Suppressor macrophage (primary cell): ENCODE data around the gene TRAM2.
A peak's percentile ranks its signal among the peaks of the same experiment; 100 is the strongest.

ENCODE experiments used
- DNase-seq, 4 experiments: peaks; one replicate each; pipeline ENCODE4 v3.0.0-alpha.2; 2020 to 2022

Gene TRAM2

GRCh38 chr6:52529311-52529710 lies 47.5 kb downstream of the TRAM2 start:
- no peak for DNase-seq

DNA sequence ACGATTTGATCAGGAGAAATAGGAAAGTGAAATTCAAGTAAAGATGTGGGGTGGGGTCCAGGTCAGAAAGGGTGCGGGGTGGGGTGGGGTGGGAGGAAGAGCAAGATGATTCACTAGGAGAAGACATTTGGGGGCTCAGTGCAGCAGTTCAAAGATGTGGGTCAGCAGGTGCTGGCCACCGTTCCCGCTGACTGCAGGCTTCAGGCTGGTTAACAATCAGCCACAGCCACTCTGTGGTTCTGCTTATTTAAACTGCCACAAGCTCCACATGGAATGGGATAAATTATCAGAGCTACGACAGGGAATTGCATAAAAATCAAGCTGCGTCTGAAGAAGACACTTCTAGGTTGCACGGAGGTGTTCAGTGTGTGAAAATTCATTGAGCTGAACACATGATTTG lies 49.4 kb downstream of the TRAM2 start:
- no peak for DNase-seq

DNA sequence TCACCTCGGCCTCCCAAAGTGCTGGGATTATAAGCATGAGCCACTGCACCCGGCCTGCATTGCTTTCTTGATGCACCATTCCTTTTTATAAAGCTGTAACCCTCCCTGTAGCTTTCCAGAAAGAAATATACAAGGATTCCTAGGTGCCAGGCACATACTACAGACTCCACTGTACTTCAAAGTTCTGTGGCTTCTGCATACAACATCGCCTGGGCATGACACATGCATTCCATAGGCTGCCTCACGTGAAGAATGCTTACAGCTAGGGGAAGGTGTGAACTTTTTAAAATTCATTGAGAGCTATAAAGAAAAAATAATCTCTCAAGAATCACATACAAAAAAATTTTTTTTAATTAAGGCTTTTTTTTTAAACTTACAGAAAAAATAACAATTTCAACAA lies 50.2 kb downstream of the TRAM2 start:
- DNase-seq = no peak

DNA sequence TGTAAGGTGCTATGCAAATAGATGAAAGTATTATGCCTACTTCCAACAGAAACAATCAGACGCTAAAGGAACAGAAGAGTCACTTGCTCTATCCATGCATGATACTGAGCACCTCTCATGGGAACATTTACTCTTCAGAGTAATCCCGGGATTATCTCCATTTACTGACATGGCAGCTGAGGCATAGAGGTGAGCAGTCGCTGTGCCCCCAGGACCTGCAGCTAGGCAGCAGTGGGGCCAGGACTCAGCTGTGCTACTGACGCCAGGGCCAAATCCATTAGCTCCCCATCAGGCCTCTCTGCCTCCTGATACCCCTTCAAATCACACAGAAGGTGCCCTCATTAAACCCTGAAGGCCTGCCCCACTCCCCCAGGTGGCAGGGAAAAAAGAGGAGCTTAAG lies 51.9 kb downstream of the TRAM2 start:
- DNase-seq = no peak

- DNase-seq = no peak
Measured at GRCh38 chr6:52523378-52524142, 53.3 kb downstream of the TRAM2 start.

- DNase-seq = no peak
Measured at GRCh38 chr6:52522655-52523054, 54.2 kb downstream of the TRAM2 start.

- no peak for DNase-seq
Measured at GRCh38 chr6:52522151-52522626, 54.7 kb downstream of the TRAM2 start.

GRCh38 chr6:52519618-52520017 lies 57.2 kb downstream of the TRAM2 start:
- DNase-seq = no peak

DNA sequence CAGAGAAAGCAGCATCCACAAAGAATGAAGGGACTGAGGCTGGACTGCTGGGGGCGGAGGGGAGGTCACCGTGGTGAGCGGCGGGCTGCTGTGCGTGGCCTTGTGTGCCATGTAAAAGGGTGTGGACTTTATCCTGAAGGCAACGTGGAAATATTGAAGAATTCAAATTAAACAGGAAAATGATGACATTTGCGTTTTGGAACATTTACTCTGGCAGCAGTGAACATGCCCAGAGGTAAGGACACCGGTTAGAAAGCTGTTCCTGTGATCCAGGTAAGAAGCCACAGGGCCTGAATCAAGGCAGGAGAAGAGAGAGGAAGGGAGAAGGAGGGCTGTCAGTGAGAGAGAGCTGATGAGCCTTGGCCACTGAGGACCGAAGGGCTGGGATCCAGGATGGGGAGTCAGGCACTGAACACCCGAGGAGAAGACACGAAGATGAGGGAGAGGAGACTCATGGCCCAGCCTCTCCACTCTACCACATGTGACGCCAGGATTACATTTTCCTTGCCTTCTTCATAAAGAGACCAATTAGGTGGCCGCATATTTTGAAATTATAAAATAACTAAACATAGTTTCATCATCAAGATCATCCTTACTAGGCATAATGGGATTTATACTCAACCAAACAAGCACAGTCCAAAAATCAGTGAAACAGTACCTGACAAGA lies 58.4 kb downstream of the TRAM2 start:
- no peak for DNase-seq

DNA sequence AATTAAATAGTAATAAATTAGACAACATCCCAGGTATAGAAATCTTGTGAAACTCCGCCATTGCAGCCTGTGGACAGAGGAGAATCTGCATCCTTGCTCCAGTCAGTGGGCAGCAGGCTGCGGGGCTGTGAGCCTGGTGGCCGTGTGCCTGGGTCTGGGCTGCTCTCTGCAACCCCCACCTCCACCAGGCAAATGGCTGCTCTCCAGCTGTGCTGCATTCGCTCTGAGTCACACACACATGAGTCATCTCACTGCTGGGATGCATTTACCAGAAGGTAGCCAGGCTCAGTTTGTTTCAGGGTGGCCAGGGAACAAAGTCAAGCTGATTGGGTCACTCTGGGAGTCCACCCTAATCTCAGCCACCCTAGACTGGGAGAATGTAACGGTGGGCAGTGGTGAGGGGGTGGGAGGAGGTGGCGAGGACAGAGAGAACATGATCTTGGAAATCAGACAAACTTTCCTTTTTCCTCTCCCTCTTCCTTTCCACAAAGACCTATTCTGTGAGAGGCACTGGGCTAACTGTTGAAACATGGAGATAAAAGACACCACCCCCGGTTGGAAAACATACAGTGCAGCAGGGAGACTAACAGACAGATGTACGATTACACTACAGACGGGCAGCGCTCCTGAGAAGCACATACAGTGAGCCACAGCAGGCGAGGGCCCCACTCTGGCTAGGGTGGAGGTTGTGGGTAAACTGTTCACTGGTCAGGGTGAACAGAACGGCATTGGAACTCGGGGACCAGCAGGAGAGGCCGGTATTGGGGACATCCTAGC lies 59.2 kb downstream of the TRAM2 start:
- DNase-seq = peak; percentile 44 to 72 (median 69)

DNA sequence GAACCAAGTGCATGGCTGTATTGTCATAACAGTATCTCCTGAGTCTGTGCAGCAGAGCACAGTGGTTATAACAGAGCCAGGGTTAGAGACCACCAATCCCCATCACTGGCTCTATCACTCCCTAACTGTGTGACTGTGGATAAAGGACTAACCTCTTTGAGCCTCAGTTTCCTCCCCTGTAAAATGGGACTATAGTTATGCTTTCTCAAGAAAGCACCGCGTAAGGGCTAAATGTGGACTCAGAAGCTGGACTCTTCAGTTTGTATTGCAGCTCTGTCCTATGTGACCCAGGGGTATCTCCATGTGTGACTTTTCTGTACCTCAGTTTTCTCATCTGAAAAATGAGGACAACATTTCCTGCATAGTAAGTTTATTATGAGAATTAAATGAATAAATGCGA lies 59.9 kb downstream of the TRAM2 start:
- no peak for DNase-seq

GRCh38 chr6:52516269-52516668 lies 60.6 kb downstream of the TRAM2 start:
- DNase-seq = no peak

DNA sequence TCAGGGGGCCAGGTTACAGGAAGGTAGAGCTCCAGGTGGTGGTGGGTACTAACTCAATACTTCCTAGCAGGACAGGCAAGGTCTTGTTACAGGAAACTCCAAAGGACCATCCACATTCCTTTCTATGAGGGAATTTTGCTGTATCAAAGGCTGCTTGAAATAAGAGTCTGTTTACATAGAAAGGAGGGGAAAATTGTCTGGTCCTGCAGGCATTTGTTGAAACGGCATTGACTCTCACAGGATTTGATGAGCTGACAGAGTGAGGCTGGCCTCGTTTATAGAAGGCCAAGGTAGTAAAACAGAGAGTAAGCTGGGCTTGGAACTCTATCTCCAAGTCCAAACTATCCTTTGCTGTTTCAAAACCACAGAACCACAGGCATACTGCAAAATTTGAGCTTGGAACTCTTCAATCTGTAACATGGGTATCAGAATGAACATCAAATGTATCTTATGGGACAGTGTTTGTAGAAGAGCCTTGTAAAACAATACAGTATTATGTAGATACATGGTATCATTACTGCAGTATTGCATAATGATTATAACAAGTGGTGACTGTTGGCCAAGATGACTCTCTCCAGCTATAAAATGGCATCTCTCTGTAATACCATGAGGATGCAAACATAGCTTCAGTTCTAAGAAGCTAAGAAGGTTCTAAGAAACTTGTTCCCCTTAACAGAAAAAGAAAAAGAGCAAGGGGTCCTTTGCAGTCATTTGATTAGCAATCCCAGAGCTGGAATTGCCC lies 61.5 kb downstream of the TRAM2 start:
- no peak for DNase-seq

- peak; percentile 74 to 90 (median 81) for DNase-seq
Measured at GRCh38 chr6:52514514-52514913, 62.3 kb downstream of the TRAM2 start.

DNA sequence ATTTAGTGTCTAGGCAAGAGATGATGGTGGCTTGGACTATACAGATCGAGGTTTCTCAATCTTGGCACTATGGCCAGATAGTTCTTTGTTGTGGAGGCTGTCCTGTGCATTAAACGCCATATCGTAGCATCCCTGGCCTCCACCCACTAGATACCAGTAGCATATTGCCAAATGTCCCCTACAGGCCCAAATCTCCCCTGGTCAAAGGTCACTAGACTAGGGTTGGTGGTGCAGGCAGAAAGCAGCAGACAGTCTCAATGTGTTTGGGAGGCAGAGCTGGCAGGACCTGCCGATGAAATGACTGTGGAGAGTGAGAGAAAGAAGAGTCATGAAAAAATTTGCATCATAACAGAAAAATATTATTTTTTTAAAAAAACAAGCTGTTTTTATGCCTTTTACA lies 63.0 kb downstream of the TRAM2 start:
- DNase-seq = no peak

- no peak for DNase-seq
Measured at GRCh38 chr6:52513464-52513863, 63.4 kb downstream of the TRAM2 start.

DNA sequence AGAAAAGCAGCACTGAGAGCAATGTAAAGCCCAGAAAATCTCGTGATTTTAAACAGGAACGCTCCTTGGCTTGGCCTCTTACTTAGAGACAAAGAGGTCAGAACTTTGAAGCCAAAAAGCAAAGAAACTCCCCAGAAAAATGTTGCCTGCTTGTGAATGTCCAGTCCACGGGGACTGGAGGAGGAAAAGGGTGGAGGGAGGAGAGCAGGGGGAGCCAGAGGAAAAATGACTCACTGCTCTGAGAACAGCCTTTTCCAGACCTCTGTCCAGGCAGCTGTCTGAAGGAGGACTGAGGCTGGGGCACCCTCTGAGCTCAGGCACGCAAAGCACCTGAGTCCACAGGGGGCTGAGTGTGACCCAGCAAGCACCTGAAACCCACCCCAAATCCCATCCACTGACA lies 64.7 kb downstream of the TRAM2 start:
- DNase-seq = no peak

GRCh38 chr6:52511572-52512151 lies 65.2 kb downstream of the TRAM2 start:
- no peak for DNase-seq

DNA sequence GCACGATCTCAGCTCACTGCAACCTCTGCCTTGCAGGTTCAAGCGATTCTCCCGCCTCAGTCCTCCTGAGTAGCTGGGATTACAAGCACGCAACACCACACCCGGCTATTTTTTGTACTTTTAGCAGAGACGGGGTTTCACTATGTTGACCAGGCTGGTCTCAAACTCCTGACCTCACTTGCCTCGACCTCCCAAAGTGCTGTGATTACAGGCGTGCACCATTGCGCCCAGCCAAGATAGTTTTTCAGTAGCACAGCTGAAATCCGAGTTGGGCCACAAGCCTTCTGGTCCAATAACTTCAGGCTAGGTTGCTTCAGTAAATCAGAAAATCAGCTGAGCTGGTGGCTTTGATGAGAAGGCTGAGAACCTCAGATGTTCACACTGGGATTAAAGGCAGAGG lies 65.7 kb downstream of the TRAM2 start:
- no peak for DNase-seq

GRCh38 chr6:52510213-52510562 lies 66.7 kb downstream of the TRAM2 start:
- DNase-seq = no peak

DNA sequence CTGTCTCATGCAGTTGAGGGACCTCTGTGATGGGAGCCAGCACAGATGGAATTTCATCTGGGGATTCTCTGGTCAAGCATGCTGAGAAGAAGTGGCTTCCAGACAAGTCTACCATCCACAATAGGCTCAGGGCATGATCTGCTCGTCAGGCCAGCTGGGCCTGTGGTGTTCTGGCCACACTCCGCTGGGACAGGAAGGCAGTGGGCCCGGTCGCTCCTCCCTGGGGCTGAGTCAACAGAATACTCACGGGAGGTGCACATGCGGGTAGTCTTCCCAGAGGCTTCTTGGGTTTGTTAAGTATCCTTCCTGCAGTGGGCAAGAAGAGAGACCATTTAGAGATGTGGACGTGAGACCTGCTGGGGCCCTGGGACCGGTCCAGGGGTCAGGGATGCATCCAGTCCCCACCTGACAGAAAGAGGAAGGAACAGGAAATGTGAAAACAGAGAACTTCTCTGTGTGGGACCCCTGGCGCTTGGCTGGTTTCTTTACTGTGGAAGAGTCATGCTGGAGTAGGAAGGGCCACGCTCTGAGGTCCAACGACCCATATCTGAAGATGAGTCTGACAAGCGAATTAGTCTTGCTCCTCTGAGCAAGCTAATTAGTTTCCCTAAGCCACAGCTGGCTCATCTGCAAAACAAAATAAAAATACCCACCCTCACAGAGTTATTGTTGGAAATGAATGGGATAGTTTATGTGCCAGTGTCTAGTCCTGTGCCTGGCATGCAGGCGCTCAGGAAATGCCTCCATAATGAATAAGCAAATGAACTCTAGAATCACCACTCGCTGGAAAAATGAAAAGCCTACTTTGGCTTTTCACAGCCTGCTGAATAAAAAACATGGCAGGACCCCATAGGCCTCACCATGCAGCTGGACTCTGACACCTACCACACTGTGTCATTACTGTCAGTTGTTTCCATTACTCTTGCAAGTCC lies 67.3 kb downstream of the TRAM2 start:
- DNase-seq = no peak
